Retinal pigment epithelial cell (primary cell): ENCODE results near the gene CCDC159.

Source experiments
- DNase-seq: peaks from one replicate; pipeline ENCODE4 v3.0.0-alpha.2; 2010; ENCODE audit warnings: low read depth
- H3K4me3 ChIP-seq: 2 replicates; pipeline ENCODE4 v1.5.1; 2011; ENCODE audit warnings: mild to moderate bottlenecking, low read length, control low read depth, moderate library complexity
- CTCF ChIP-seq: conservative IDR thresholded peaks from 2 replicates; pipeline ENCODE4 v1.5.1; 2011; ENCODE audit warnings: low read depth, low read length, control low read depth, inconsistent platforms

Gene CCDC159

GRCh38 chr19:11321191-11322126 lies 24.9 kb upstream of the CCDC159 start:
- no peak overlapping the region for H3K4me3 ChIP-seq
- TF ChIP-seq CTCF = no peak
- no peak for DNase-seq

- TF ChIP-seq CTCF = no peak
- no peak overlapping the region for H3K4me3 ChIP-seq
- no peak for DNase-seq
Measured at GRCh38 chr19:11322269-11323024, 23.9 kb upstream of the CCDC159 start.

GRCh38 chr19:11323601-11324078 lies 22.7 kb upstream of the CCDC159 start:
- no peak for DNase-seq
- no peak overlapping the region for H3K4me3 ChIP-seq
- no peak for TF ChIP-seq CTCF

- peak; percentile 81 for DNase-seq
- H3K4me3 ChIP-seq = peak overlapping the region; percentile 26
- no peak for TF ChIP-seq CTCF
Measured at GRCh38 chr19:11324079-11324661, 22.1 kb upstream of the CCDC159 start.

GRCh38 chr19:11324748-11325389 lies 21.4 kb upstream of the CCDC159 start:
- no peak for TF ChIP-seq CTCF
- no peak overlapping the region for H3K4me3 ChIP-seq
- DNase-seq = no peak

- no peak for TF ChIP-seq CTCF
- no peak overlapping the region for H3K4me3 ChIP-seq
- no peak for DNase-seq
Measured at GRCh38 chr19:11325544-11325943, 20.8 kb upstream of the CCDC159 start.
